Activated naive CD4-positive, alpha-beta T cell treated with anti-CD3 and anti-CD28 coated beads for 36 hours (primary cell): ENCODE data around the gene SLC22A12. TPM values are rescaled to one million over a fixed set of nuclear protein-coding genes. Genes with fewer than 3 reads are reported as not detected.

Experiments
- CTCF ChIA-PET: fragments of 350-600 bp; sonication (Branson Sonifier 250); formaldehyde crosslinking; loops from one replicate; lab custom pipeline; 2021; ENCODE audit warnings: antibody characterized with exemption; lab: Charles Lee
- DNase-seq: peaks from one replicate; pipeline ENCODE4 v3.0.0-alpha.2; 2020
- H3K27ac Mint-ChIP-seq: one replicate; pipeline ENCODE4 v1.8.0; 2021; ENCODE audit warnings: mild to moderate bottlenecking, mixed read lengths
- H3K27me3 Mint-ChIP-seq: one replicate; pipeline ENCODE4 v1.8.0; 2021; ENCODE audit warnings: low read depth, mixed read lengths
- H3K36me3 Mint-ChIP-seq: one replicate; pipeline ENCODE4 v1.8.0; 2021; ENCODE audit warnings: low read depth, mixed read lengths
- H3K4me1 Mint-ChIP-seq: one replicate; pipeline ENCODE4 v1.8.0; 2021; ENCODE audit warnings: low read depth, mixed read lengths
- H3K4me3 Mint-ChIP-seq: one replicate; pipeline ENCODE4 v1.8.0; 2021; ENCODE audit warnings: mild to moderate bottlenecking, moderate library complexity, mixed read lengths
- H3K9me3 Mint-ChIP-seq: one replicate; pipeline ENCODE4 v1.8.0; 2021; ENCODE audit warnings: mixed read lengths
- intact Hi-C: fragments of 100-400 bp; cut with micrococcal nuclease; formaldehyde crosslinking; loops from one replicate; pipeline ENCODE4 v1.15.1; 2023
- total RNA-seq, 2 experiments: library from RNA; stranded (reverse); gene quantifications; one replicate each; pipeline ENCODE4 v1.2.3, GENCODE V29; 2021

Gene SLC22A12
- total RNA-seq, 2 experiments from 2014 or later, result not detected

DNA sequence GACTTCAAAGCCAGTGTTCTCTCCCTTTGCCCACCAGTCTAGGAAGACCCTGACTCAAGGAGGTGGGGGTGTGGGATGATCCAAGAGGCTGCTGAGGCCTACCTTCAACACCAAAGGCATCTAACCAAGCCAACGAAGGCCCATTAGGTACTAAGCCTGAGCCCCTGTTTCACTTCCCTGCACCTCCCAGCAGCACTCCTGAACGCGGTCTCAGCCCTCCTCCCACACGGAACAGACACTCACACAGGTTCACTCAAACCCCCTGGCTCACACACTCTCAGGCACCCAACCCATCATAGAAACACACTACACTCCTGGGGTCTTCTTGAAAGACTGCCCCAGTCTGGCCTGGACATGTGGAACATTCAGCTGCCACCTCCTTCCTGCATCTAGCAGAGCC lies 40.7 kb downstream of the SLC22A12 start:
- Mint-ChIP-seq H3K4me3 (no peak overlapping the region), H3K36me3 (no peaks in the 10 kb centered on the region), H3K27ac (no peak overlapping the region), H3K4me1 (no peaks in the 10 kb centered on the region), H3K9me3 (no peaks in the 10 kb centered on the region), H3K27me3 (peaks cover 13% of the 10 kb centered on the region)
- CTCF ChIA-PET, result no interaction called here
- intact Hi-C loops, result no loop called here
- DNase-seq, result no peak

DNA sequence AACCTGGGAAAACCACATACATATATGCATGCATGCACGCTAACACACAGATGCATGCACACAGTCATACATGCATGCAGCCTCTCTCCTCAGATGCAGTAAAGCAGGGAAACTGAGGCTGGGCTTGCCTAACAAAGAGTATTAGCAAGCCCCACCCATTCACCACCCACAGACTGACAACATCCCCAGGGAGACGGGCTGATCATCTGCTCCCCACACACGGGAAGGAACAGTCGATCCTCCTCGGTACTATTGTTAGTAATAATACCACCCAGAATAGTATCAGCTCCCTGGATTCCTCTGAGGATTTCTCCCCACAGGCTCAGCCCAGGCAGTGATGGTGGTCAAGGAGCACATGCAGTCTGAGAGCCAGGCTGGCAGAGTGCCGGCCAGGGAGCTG lies 41.2 kb downstream of the SLC22A12 start:
- no peaks in the 10 kb centered on the region for H3K4me1 Mint-ChIP-seq
- no peak for DNase-seq
- CTCF ChIA-PET, result no interaction called here
- H3K27ac Mint-ChIP-seq, result no peak overlapping the region
- H3K36me3 Mint-ChIP-seq, result no peaks in the 10 kb centered on the region
- intact Hi-C loops, result no loop called here
- peaks cover 13% of the 10 kb centered on the region for H3K27me3 Mint-ChIP-seq
- no peaks in the 10 kb centered on the region for H3K9me3 Mint-ChIP-seq
- no peak overlapping the region for H3K4me3 Mint-ChIP-seq

DNA sequence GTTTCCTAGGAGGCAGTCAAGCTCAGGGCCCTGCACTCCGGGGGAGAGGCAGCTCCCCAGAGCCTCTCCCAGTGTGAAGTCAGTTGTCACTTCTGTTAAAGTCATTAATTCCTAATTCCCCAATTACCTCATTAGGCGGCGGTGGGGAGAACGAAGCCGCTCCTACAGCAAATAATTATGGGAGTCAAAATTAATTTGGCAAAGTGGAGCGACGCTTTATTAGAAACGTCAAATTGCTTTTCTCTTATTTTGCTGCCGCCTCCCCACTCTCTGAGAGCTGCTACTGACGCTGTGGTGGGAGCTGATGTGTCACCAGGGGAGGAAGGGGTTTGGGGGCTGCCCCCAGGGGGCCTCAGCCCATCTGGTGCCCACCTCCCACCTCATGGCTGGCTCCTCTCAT lies 41.6 kb downstream of the SLC22A12 start:
- H3K27ac Mint-ChIP-seq, result no peak overlapping the region
- no peaks in the 10 kb centered on the region for H3K4me1 Mint-ChIP-seq
- DNase-seq, result no peak
- CTCF ChIA-PET, result interaction anchor here (0.8 kb wide), 1 partner anchor 18 kb away, joined by 3 read pairs; no protein-coding TSS in a partner anchor
- no peak overlapping the region for H3K4me3 Mint-ChIP-seq
- no peaks in the 10 kb centered on the region for H3K36me3 Mint-ChIP-seq
- H3K9me3 Mint-ChIP-seq, result no peaks in the 10 kb centered on the region
- intact Hi-C loops, result no loop called here
- H3K27me3 Mint-ChIP-seq, result peaks cover 16% of the 10 kb centered on the region

DNA sequence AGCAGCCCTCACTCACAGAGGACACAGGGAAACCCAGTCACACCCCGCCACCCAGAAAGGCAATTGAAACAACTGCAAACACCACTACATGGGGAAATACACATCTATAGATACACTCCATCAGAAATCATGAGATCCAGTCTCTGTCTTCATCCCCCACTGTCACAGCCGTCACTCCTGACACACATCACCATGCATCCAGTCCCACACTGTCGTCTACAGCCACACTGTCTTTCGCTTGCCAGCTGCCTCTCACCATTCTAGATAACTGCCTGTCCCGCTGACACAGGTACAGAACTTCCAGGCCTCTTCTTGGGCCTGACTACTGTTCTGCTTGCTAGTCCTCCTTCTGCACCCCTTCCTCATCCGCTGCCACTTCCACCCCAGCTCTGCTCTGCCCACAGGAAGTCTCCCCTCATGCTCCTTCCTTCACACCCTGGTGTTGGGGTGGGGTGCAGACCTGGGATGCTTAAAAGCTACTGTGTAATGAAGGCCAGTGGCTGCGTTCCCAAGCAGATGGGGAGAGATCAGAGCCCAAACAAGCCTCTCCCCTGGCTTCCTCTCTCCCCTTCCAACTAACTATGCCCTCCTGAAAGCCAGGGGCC lies 42.6 kb downstream of the SLC22A12 start:
- CTCF ChIA-PET, result interaction anchor here (0.7 to 1.1 kb wide), 2 partner anchors 17 to 43 kb away, joined by 3 to 4 read pairs; no protein-coding TSS in a partner anchor

DNA sequence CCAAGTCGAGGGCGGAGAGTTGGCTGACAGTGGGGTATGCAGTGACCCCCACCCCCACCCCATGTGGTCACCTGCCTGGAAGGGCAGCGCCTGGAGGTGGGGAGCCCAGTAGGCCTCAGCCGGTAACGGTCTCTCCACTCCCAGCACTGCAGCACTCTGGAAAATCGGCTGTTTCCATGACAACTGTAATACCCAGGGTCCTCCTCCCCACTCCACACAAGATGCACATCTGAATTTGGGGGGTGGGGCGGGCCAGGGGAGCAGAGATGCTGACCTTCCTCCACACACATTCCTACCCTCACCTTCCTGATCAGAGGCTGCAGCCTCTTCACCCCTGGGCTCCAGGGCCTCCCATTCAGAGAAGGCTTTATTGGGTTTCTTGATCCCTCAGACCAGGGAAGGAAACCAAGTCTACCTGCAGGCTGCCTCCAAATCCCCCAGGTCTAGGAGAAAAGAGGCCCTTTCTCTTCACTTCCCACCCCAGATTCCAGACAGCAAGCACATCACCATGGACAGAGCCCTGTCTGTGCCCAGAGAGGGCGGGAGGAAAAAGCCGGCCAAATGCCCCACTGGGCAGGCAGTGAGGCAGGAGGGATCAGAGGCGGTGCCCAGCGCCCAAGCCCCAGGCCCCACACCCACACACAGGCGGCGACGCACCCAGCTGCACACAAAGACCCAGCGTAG lies 46.5 kb downstream of the SLC22A12 start:
- Mint-ChIP-seq H3K36me3 (no peaks in the 10 kb centered on the region), H3K9me3 (no peaks in the 10 kb centered on the region), H3K4me3 (no peak overlapping the region), H3K4me1 (peaks cover 1% of the 10 kb centered on the region), H3K27ac (no peak overlapping the region), H3K27me3 (peaks cover 16% of the 10 kb centered on the region)
- intact Hi-C loops, result no loop called here
- no peak for DNase-seq
- CTCF ChIA-PET, result no interaction called here

More for the DNA sequence above, 42.6 kb downstream of the SLC22A12 start:
- intact Hi-C loops, result no loop called here
- H3K9me3 Mint-ChIP-seq, result no peaks in the 10 kb centered on the region
- H3K27me3 Mint-ChIP-seq, result peaks cover 16% of the 10 kb centered on the region
- H3K27ac Mint-ChIP-seq, result no peak overlapping the region
- no peaks in the 10 kb centered on the region for H3K36me3 Mint-ChIP-seq
- H3K4me3 Mint-ChIP-seq, result no peak overlapping the region
- no peaks in the 10 kb centered on the region for H3K4me1 Mint-ChIP-seq
- no peak for DNase-seq

DNA sequence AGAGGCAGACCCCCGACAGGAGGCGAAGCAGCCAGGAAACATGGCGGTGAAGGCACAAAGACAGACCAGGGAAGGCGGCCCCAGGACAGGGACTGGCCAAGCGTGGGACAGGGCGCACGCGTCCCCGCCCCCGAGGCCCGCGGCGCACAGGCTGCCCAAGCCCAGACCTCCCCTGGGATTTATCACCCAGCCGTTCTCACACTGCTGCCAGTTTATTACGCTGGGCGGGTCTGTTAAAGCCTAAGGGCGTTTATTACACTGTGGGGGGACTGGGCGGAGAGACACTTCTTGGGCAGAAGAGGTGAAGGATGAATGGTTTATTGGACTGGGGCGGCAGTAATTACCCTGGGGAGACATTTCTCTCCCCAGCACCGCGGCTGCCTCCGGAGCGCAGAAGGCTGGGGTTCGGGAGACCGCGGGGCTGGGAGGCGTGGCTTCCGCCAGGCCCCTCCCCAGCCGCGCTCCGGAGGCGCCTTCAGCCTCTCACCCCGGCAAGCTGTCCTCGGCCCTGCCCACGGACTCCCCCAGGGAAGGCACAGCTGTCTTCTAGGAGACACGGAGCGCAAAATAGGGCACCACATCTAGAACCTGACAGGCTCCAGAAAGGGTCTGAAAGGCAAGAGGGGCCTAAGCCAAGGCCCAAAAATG lies 47.1 kb downstream of the SLC22A12 start:
- Mint-ChIP-seq H3K4me1 (peaks cover 2% of the 10 kb centered on the region), H3K27me3 (peaks cover 16% of the 10 kb centered on the region), H3K4me3 (no peak overlapping the region), H3K27ac (no peak overlapping the region), H3K36me3 (no peaks in the 10 kb centered on the region), H3K9me3 (no peaks in the 10 kb centered on the region)
- no peak for DNase-seq
- intact Hi-C loops, result no loop called here
- CTCF ChIA-PET, result interaction anchor here (1.3 to 1.5 kb wide), 2 partner anchors 11 to 13 kb away, joined by 3 to 7 read pairs; no protein-coding TSS in a partner anchor

DNA sequence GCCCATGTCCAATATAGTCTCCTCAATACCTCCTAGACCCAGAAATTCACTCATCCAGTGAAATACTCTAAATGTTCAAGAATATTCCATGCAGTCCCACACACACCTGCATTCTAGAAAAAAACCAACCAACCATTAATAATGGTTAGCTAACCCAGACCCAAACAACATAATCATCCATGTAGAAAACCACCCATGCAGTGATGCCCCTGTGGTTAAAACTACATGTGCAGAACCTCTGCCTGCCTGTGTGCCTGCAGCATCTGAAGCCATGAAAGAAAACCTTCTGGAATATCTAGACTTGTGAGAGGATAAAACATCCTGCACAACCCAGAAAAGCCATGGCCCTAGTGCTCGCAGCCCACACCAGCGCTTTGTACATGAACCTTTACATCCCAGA lies 47.8 kb downstream of the SLC22A12 start:
- Mint-ChIP-seq H3K27ac (no peak overlapping the region), H3K27me3 (peaks cover 17% of the 10 kb centered on the region), H3K4me3 (no peak overlapping the region), H3K9me3 (no peaks in the 10 kb centered on the region), H3K36me3 (no peaks in the 10 kb centered on the region), H3K4me1 (peaks cover 2% of the 10 kb centered on the region)
- intact Hi-C loops, result no loop called here
- CTCF ChIA-PET, result interaction anchor here (1.3 to 1.5 kb wide), 2 partner anchors 11 to 12 kb away, joined by 3 to 7 read pairs; no protein-coding TSS in a partner anchor
- no peak for DNase-seq

DNA sequence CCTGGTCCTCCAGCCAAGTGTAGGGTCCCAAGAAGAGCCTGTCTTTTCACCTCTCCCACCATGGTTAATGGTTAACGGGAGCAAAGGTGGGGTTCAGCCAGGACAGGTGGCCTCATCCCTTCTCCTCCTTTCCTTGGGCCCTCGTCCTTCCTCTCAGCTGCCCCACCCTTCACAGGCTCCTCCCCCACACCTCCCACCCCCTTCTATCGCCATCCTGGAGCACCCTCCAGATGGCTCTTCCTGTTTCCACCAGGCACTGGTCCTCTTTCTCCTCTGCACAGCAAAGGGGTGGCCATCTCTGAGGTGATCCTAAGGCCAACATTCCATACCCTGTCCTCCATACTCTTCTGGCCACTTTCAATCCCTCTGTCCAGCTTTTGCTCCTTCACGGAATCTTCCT lies 48.9 kb downstream of the SLC22A12 start:
- intact Hi-C loops, result no loop called here
- peaks cover 2% of the 10 kb centered on the region for H3K4me1 Mint-ChIP-seq
- CTCF ChIA-PET, result interaction anchor here (1.5 kb wide), 1 partner anchor 13 kb away, joined by 4 read pairs; no protein-coding TSS in a partner anchor
- no peaks in the 10 kb centered on the region for H3K9me3 Mint-ChIP-seq
- DNase-seq, result no peak
- no peaks in the 10 kb centered on the region for H3K36me3 Mint-ChIP-seq
- peaks cover 21% of the 10 kb centered on the region for H3K27me3 Mint-ChIP-seq
- no peak overlapping the region for H3K27ac Mint-ChIP-seq
- H3K4me3 Mint-ChIP-seq, result no peak overlapping the region

DNA sequence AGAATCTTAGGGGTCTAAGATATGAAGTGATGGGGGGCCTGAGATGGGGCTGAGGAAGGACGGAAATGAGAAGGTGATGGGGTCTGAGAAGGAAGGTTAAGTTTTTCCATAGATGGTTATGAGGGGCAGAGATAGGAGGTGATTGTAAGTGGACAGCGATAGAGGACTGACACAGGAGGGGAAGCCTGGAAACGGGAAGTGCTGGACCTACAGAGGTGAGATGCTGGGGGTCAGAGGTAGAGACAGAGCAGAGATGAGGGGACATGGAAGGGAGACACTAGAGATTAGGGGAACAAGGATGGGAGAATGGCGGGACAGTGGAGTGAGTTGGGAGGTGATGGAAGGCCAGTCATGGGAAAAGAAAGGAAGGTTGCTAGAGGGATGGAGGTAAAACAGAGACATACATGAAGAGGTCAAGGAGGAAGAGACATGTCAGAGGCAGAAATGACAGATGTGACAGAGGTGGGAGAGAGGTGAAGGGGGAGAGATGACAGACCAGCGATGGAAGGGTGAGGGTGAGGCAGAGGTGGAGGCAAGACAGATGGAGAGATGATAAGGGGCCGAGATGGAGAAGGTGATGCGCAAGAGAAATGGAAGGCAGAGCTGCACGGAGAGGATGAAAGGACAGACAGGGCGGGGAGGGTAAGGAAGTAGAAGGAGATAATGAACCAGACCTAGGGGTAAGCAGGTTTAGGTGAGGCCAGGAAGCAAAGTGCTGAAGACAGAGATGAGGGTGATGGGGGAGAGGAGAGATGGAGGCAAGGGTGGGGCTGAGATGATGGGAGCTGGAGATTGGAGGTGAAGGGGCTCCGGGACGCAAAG lies 50.8 kb downstream of the SLC22A12 start:
- CTCF ChIA-PET, result no interaction called here
- Mint-ChIP-seq H3K27me3 (peaks cover 26% of the 10 kb centered on the region), H3K36me3 (no peaks in the 10 kb centered on the region), H3K9me3 (no peaks in the 10 kb centered on the region), H3K27ac (no peak overlapping the region), H3K4me3 (no peak overlapping the region), H3K4me1 (peaks cover 2% of the 10 kb centered on the region)
- intact Hi-C loops, result no loop called here
- DNase-seq, result no peak

DNA sequence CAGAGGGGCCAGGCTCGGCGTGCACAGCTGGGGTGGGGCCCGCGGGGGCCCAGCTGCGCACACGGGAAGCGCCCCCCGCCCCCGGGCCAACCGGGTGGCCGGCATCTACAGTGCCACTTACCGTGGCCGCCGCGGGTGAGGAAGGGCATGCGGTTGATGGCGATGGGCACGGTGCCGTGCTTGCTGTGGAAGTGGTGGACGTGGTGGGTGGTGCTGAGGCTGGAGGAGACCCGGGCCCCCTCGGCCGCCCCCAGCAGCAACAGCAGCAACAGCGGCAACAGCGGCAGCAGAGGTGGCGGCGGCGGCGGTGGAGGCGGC lies 51.4 kb downstream of the SLC22A12 start:
- no peak overlapping the region for H3K27ac Mint-ChIP-seq
- H3K9me3 Mint-ChIP-seq, result no peaks in the 10 kb centered on the region
- DNase-seq, result no peak
- intact Hi-C loops, result no loop called here
- no peak overlapping the region for H3K4me3 Mint-ChIP-seq
- H3K27me3 Mint-ChIP-seq, result peaks cover 26% of the 10 kb centered on the region
- CTCF ChIA-PET, result no interaction called here
- H3K36me3 Mint-ChIP-seq, result no peaks in the 10 kb centered on the region
- H3K4me1 Mint-ChIP-seq, result peaks cover 2% of the 10 kb centered on the region

DNA sequence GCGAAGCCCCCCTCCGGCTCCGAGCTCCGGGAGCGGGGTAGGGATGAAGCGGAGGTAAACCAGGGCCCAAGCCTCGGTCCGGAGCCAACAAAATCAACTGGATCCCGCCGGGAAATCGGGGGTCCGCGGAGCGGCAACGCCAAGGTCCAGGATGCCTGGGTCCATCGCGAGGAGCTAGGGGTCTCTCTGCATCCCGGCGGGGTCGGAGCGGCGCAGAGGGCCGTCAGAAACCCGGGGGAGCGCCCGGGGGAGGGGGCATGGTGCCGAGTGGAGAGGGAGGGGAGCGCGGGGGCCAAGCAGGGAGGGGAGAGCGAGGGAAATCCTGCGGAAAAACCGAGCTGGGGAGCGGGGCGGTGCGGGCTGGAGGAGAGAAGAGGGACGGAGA lies 51.8 kb downstream of the SLC22A12 start:
- Mint-ChIP-seq H3K36me3 (no peaks in the 10 kb centered on the region), H3K4me1 (peaks cover 2% of the 10 kb centered on the region), H3K27ac (no peak overlapping the region), H3K9me3 (no peaks in the 10 kb centered on the region), H3K27me3 (peaks cover 24% of the 10 kb centered on the region), H3K4me3 (no peak overlapping the region)
- intact Hi-C loops, result no loop called here
- CTCF ChIA-PET, result no interaction called here
- no peak for DNase-seq

DNA sequence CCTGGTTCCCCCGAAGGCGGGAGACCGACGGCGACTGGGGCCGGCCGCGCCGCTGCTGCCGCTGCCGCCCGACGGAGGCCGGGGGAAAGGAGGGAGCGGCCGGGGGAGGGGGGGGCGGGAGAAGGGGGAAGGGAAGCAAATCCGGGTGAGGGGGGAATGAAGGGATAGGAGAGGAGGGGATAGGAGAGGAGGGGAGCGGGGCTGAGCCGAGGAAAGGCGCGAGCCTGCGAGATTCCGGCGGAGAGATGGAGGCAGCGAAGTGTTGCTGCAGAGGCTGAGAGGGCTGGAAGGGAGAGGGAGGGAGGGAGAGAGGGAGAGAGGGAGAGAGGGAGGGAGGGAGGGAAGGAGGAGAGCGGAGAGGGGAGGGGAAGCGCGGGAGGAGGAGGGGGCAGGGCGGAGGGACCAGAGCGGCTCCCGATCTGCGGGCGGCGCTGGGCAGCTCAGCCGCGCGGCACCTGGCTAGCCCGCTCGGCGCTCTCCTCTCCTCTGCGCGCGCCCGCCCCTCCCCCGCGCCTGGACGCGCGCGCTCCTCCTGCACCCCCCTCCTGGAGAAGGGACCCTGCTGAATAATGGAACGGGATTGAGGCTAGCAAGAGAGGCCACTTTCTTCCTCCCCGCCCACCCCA lies 52.3 kb downstream of the SLC22A12 start:
- no peak for DNase-seq
- Mint-ChIP-seq H3K4me3 (no peak overlapping the region), H3K9me3 (no peaks in the 10 kb centered on the region), H3K4me1 (peaks cover 2% of the 10 kb centered on the region), H3K27ac (no peak overlapping the region), H3K36me3 (no peaks in the 10 kb centered on the region), H3K27me3 (peaks cover 24% of the 10 kb centered on the region)
- CTCF ChIA-PET, result no interaction called here
- intact Hi-C loops, result no loop called here
